ENCODE results near the gene TMCC1.

The TMCC1 gene

GRCh38 chr3:129695230-129695629 lies 198.3 kb downstream of the TMCC1 start:
- Histone ChIP-seq H3K9ac (ENCODE audit: insufficient read length) (no peak overlapping the region), H3K4me3 (no peak overlapping the region), H3K36me3 (ENCODE audit: insufficient read depth, low read length) (no peaks in the 10 kb centered on the region), H3K27ac (no peak overlapping the region), H3K9me3 (ENCODE audit: low read depth, low read length) (no peaks in the 10 kb centered on the region)
- DNase-seq (ENCODE audit: low read depth, low spot score) = no peak
- TF ChIP-seq EZH2 (IDR thresholded peaks at IDR 0.05) = no peak
- TF ChIP-seq FOXP2 (optimal IDR thresholded peaks at IDR 0.05; ENCODE audit: control extremely low read depth, extremely low read length, insufficient read depth) = no peak
- no peak for TF ChIP-seq POLR2AphosphoS5 (IDR thresholded peaks at IDR 0.05; ENCODE audit: borderline replicate concordance, low read depth, low read length)

GRCh38 chr3:129694228-129694627 lies 199.3 kb downstream of the TMCC1 start:
- DNase-seq (ENCODE audit: low read depth, low spot score) = no peak
- TF ChIP-seq EZH2 (IDR thresholded peaks at IDR 0.05) = no peak
- no peak for TF ChIP-seq POLR2AphosphoS5 (IDR thresholded peaks at IDR 0.05; ENCODE audit: borderline replicate concordance, low read depth, low read length)
- TF ChIP-seq FOXP2 (optimal IDR thresholded peaks at IDR 0.05; ENCODE audit: control extremely low read depth, extremely low read length, insufficient read depth) = no peak
- no peak overlapping the region for H3K4me3 ChIP-seq

GRCh38 chr3:129692743-129693142 lies 200.8 kb downstream of the TMCC1 start:
- H3K9ac ChIP-seq (ENCODE audit: insufficient read length) = no peak overlapping the region
- no peak overlapping the region for H3K27ac ChIP-seq
- H3K9me3 ChIP-seq (ENCODE audit: low read depth, low read length) = no peaks in the 10 kb centered on the region
- DNase-seq (ENCODE audit: low read depth, low spot score) = no peak
- no peaks in the 10 kb centered on the region for H3K36me3 ChIP-seq (ENCODE audit: insufficient read depth, low read length)
- no peak overlapping the region for H3K4me3 ChIP-seq
- no peak for TF ChIP-seq POLR2AphosphoS5 (IDR thresholded peaks at IDR 0.05; ENCODE audit: borderline replicate concordance, low read depth, low read length)
- TF ChIP-seq FOXP2 (optimal IDR thresholded peaks at IDR 0.05; ENCODE audit: control extremely low read depth, extremely low read length, insufficient read depth) = no peak
- TF ChIP-seq EZH2 (IDR thresholded peaks at IDR 0.05) = no peak

More at GRCh38 chr3:129694228-129694627, 199.3 kb downstream of the TMCC1 start:
- Histone ChIP-seq H3K36me3 (ENCODE audit: insufficient read depth, low read length) (no peaks in the 10 kb centered on the region), H3K9ac (ENCODE audit: insufficient read length) (no peak overlapping the region), H3K9me3 (ENCODE audit: low read depth, low read length) (no peaks in the 10 kb centered on the region), H3K27ac (no peak overlapping the region)

- no peak for TF ChIP-seq FOXP2 (optimal IDR thresholded peaks at IDR 0.05; ENCODE audit: control extremely low read depth, extremely low read length, insufficient read depth)
- TF ChIP-seq POLR2AphosphoS5 (IDR thresholded peaks at IDR 0.05; ENCODE audit: borderline replicate concordance, low read depth, low read length) = no peak
- TF ChIP-seq EZH2 (IDR thresholded peaks at IDR 0.05) = no peak
- Histone ChIP-seq H3K36me3 (ENCODE audit: insufficient read depth, low read length) (no peaks in the 10 kb centered on the region), H3K27ac (peak overlapping the region; percentile 51; the same call in 1 of the 2 replicates), H3K4me3 (no peak overlapping the region), H3K9ac (ENCODE audit: insufficient read length) (no peak overlapping the region), H3K9me3 (ENCODE audit: low read depth, low read length) (no peaks in the 10 kb centered on the region)
- DNase-seq (ENCODE audit: low read depth, low spot score) = no peak
Measured at GRCh38 chr3:129690963-129691362, 202.5 kb downstream of the TMCC1 start.

- Histone ChIP-seq H3K9me3 (ENCODE audit: low read depth, low read length) (no peaks in the 10 kb centered on the region), H3K36me3 (ENCODE audit: insufficient read depth, low read length) (no peaks in the 10 kb centered on the region), H3K9ac (ENCODE audit: insufficient read length) (no peak overlapping the region), H3K27ac (peak overlapping the region; percentile 51; the same call in 1 of the 2 replicates), H3K4me3 (no peak overlapping the region)
- DNase-seq (ENCODE audit: low read depth, low spot score) = peak; percentile 83
- no peak for TF ChIP-seq FOXP2 (optimal IDR thresholded peaks at IDR 0.05; ENCODE audit: control extremely low read depth, extremely low read length, insufficient read depth)
- no peak for TF ChIP-seq EZH2 (IDR thresholded peaks at IDR 0.05)
- TF ChIP-seq POLR2AphosphoS5 (IDR thresholded peaks at IDR 0.05; ENCODE audit: borderline replicate concordance, low read depth, low read length) = no peak
Measured at GRCh38 chr3:129690406-129690805, 203.1 kb downstream of the TMCC1 start.

- H3K9ac ChIP-seq (ENCODE audit: insufficient read length) = no peak overlapping the region
Measured at GRCh38 chr3:129689036-129689435, 204.5 kb downstream of the TMCC1 start.

GRCh38 chr3:129688271-129688895 lies 205.1 kb downstream of the TMCC1 start:
- TF ChIP-seq FOXP2 (optimal IDR thresholded peaks at IDR 0.05; ENCODE audit: control extremely low read depth, extremely low read length, insufficient read depth) = no peak
- no peak for TF ChIP-seq EZH2 (IDR thresholded peaks at IDR 0.05)
- TF ChIP-seq POLR2AphosphoS5 (IDR thresholded peaks at IDR 0.05; ENCODE audit: borderline replicate concordance, low read depth, low read length) = no peak
- no peak for DNase-seq (ENCODE audit: low read depth, low spot score)
- H3K27ac ChIP-seq = peak overlapping the region; percentile 27; the same call in 1 of the 2 replicates
- no peak overlapping the region for H3K4me3 ChIP-seq
- H3K9ac ChIP-seq (ENCODE audit: insufficient read length) = no peak overlapping the region
- no peaks in the 10 kb centered on the region for H3K9me3 ChIP-seq (ENCODE audit: low read depth, low read length)
- no peaks in the 10 kb centered on the region for H3K36me3 ChIP-seq (ENCODE audit: insufficient read depth, low read length)

More at GRCh38 chr3:129689036-129689435, 204.5 kb downstream of the TMCC1 start:
- H3K27ac ChIP-seq = peak overlapping the region; percentile 27
- no peaks in the 10 kb centered on the region for H3K36me3 ChIP-seq (ENCODE audit: insufficient read depth, low read length)
- no peak overlapping the region for H3K4me3 ChIP-seq
- no peak for DNase-seq (ENCODE audit: low read depth, low spot score)
- TF ChIP-seq EZH2 (IDR thresholded peaks at IDR 0.05) (no peak), POLR2AphosphoS5 (IDR thresholded peaks at IDR 0.05; ENCODE audit: borderline replicate concordance, low read depth, low read length) (no peak), FOXP2 (optimal IDR thresholded peaks at IDR 0.05; ENCODE audit: control extremely low read depth, extremely low read length, insufficient read depth) (no peak)
- H3K9me3 ChIP-seq (ENCODE audit: low read depth, low read length) = no peaks in the 10 kb centered on the region

- TF ChIP-seq POLR2AphosphoS5 (IDR thresholded peaks at IDR 0.05; ENCODE audit: borderline replicate concordance, low read depth, low read length) (no peak), EZH2 (IDR thresholded peaks at IDR 0.05) (no peak), FOXP2 (optimal IDR thresholded peaks at IDR 0.05; ENCODE audit: control extremely low read depth, extremely low read length, insufficient read depth) (no peak)
- Histone ChIP-seq H3K4me3 (no peak overlapping the region), H3K9me3 (ENCODE audit: low read depth, low read length) (no peaks in the 10 kb centered on the region), H3K9ac (ENCODE audit: insufficient read length) (no peak overlapping the region), H3K27ac (no peak overlapping the region), H3K36me3 (ENCODE audit: insufficient read depth, low read length) (no peaks in the 10 kb centered on the region)
- no peak for DNase-seq (ENCODE audit: low read depth, low spot score)
Measured at GRCh38 chr3:129687586-129688125, 205.9 kb downstream of the TMCC1 start.
